HCT116 (cell line): ENCODE results near the gene IL18RAP. TPM values are rescaled to one million over a fixed set of nuclear protein-coding genes. Genes with fewer than 3 reads are reported as not detected.

Experiments
- ATAC-seq: fragments of 200-7000 bp; cut with Tn5 transposase; 2 replicates; pipeline ENCODE4 v1.9.1; 2020; ENCODE audit warnings: mild to moderate bottlenecking, moderate library complexity
- BruUV-seq: library from RNA; stranded (reverse); fragments of 400-500 nt; replicated peaks from 2 replicates; lab custom pipeline; 2021; lab: Mats Ljungman, UMichigan
- CTCF ChIA-PET: fragments of 300-600 bp; sonication (Branson Sonifier 250); formaldehyde crosslinking; loops from one replicate; lab custom pipeline; 2021; ENCODE audit warnings: antibody characterized with exemption; lab: Charles Lee
- POLR2A ChIA-PET: fragments of 300-600, 350-600 bp; sonication (Branson Sonifier 250); formaldehyde crosslinking; loops from one replicate; lab custom pipeline; 2021; ENCODE audit warnings: antibody characterized with exemption; lab: Charles Lee
- RAD21 ChIA-PET, 2 experiments: fragments of 300-600 bp; sonication (Branson Sonifier 250); formaldehyde crosslinking; loops; one replicate each; lab custom pipeline; 2023; ENCODE audit warnings: low total read pairs in 2 of 2; ENCODE audit not compliant: uncharacterized antibody in 2 of 2, unreplicated experiment in 2 of 2, low non-redundant PET in 1 of 2; lab: Charles Lee
- DNase-seq: peaks from one replicate; pipeline ENCODE4 v3.0.0-alpha.2; 2010; ENCODE audit warnings: low read depth, low spot score
- H2AFZ ChIP-seq: fragments of 200-600 bp; shearing (Covaris generic), sonication (generic); 2 replicates; pipeline ENCODE4 v1.6.1; 2017; ENCODE audit warnings: low read depth, mixed run types, mixed read lengths, antibody characterized with exemption, low read length; ENCODE audit not compliant: poor library complexity, severe bottlenecking
- H3K27ac ChIP-seq: 2 replicates; pipeline ENCODE4 v1.5.1; 2012; ENCODE audit warnings: low read depth, low read length
- H3K27me3 ChIP-seq: fragments of 200-600 bp; sonication (generic); 2 replicates; pipeline ENCODE4 v1.6.1; 2016; ENCODE audit warnings: mixed run types, low read length, mixed read lengths; ENCODE audit not compliant: insufficient read depth
- H3K36me3 ChIP-seq, 2 experiments: fragments of 200-500 bp in 1 of 2; fragments of 200-600 bp in 1 of 2; sonication (Bioruptor generic) in 1 of 2; sonication (generic) in 1 of 2; 2 replicates each; pipeline versions ENCODE4 v1.5.1 to v1.6.1; 2014 to 2016; ENCODE audit warnings: low read length in 2 of 2, inconsistent platforms in 1 of 2, mixed read lengths in 1 of 2, mixed run types in 1 of 2; ENCODE audit not compliant: insufficient read depth in 2 of 2, control insufficient read depth in 1 of 2
- H3K4me1 ChIP-seq, 2 experiments: fragments of 200-600 bp in 1 of 2; sonication (generic) in 1 of 2; 2 replicates each; pipeline versions ENCODE4 v1.5.1 to v1.6.1; 2012 to 2017; ENCODE audit warnings: low read length in 2 of 2, inconsistent platforms in 1 of 2, mild to moderate bottlenecking in 1 of 2, mixed read lengths in 1 of 2, mixed run types in 1 of 2, moderate library complexity in 1 of 2; ENCODE audit not compliant: insufficient read depth in 2 of 2, control insufficient read depth in 1 of 2
- H3K4me2 ChIP-seq: fragments of 200-600 bp; sonication (generic); 2 replicates; pipeline ENCODE4 v1.6.1; 2017; ENCODE audit warnings: mixed run types, low read length, mixed read lengths
- H3K4me3 ChIP-seq, 2 experiments: fragments of 200-600 bp in 1 of 2; sonication (generic) in 1 of 2; replicated peaks in 1 of 2; 2 replicates each; pipeline ENCODE4 v1.5.1; 2011 to 2016; ENCODE audit warnings: low read length in 2 of 2, control low read depth in 1 of 2, low read depth in 1 of 2, mild to moderate bottlenecking in 1 of 2, mixed read lengths in 1 of 2, mixed run types in 1 of 2
- H3K79me2 ChIP-seq: fragments of 200-600 bp; sonication (generic); 2 replicates; pipeline ENCODE4 v1.6.1; 2017; ENCODE audit warnings: mild to moderate bottlenecking, mixed run types, low read length, moderate library complexity, mixed read lengths; ENCODE audit not compliant: insufficient read depth
- H3K9ac ChIP-seq: fragments of 200-600 bp; sonication (generic); 2 replicates; pipeline ENCODE4 v1.6.1; 2016; ENCODE audit warnings: low read length, mixed read lengths
- H3K9me2 ChIP-seq: fragments of 200-600 bp; sonication (generic), shearing (Covaris generic); 2 replicates; pipeline ENCODE4 v1.6.1; 2017; ENCODE audit warnings: mixed run types, mild to moderate bottlenecking, moderate library complexity; ENCODE audit not compliant: insufficient read depth
- H3K9me3 ChIP-seq, 2 experiments: fragments of 200-500 bp in 1 of 2; fragments of 200-600 bp in 1 of 2; sonication (Bioruptor generic) in 1 of 2; sonication (generic) in 1 of 2; 2 replicates each; pipeline ENCODE4 v1.6.1; 2014 to 2017; ENCODE audit warnings: low read length in 2 of 2, mixed read lengths in 2 of 2, inconsistent platforms in 1 of 2, low read depth in 1 of 2, mild to moderate bottlenecking in 1 of 2, mixed run types in 1 of 2, moderate library complexity in 1 of 2; ENCODE audit not compliant: control insufficient read depth in 1 of 2, insufficient read depth in 1 of 2
- H4K20me1 ChIP-seq: fragments of 200-600 bp; sonication (generic), shearing (Covaris generic); 2 replicates; pipeline ENCODE4 v1.6.1; 2017; ENCODE audit warnings: mixed run types, mild to moderate bottlenecking, moderate library complexity; ENCODE audit not compliant: insufficient read depth
- ATF3 ChIP-seq: IDR thresholded peaks from 2 replicates; pipeline ENCODE4 v1.6.1; 2012
- CBX3 ChIP-seq: IDR thresholded peaks from 2 replicates; pipeline ENCODE4 v1.6.1; 2012; ENCODE audit warnings: low read depth
- ELF1 ChIP-seq: IDR thresholded peaks from 2 replicates; pipeline ENCODE4 v1.6.1; 2012; ENCODE audit warnings: low read depth, borderline replicate concordance
- EZH2phosphoT487 ChIP-seq: fragments of 200-600 bp; IDR thresholded peaks from 2 replicates; pipeline ENCODE4 v1.6.1; 2018; ENCODE audit warnings: antibody characterized with exemption, borderline replicate concordance
- FOSL1 ChIP-seq: IDR thresholded peaks from 2 replicates; pipeline ENCODE4 v1.6.1; 2012; ENCODE audit warnings: low read depth
- JUND ChIP-seq: IDR thresholded peaks from 2 replicates; pipeline ENCODE4 v1.6.1; 2012
- POLR2AphosphoS5 ChIP-seq: IDR thresholded peaks from 2 replicates; pipeline ENCODE4 v1.6.1; 2011; ENCODE audit warnings: mild to moderate bottlenecking, low read depth, low read length, moderate library complexity
- RAD21 ChIP-seq: IDR thresholded peaks from 2 replicates; pipeline ENCODE4 v1.6.1; 2012; ENCODE audit warnings: low read depth, mild to moderate bottlenecking
- SP1 ChIP-seq: IDR thresholded peaks from 2 replicates; pipeline ENCODE4 v1.6.1; 2012; ENCODE audit warnings: low read depth
- YY1 ChIP-seq: IDR thresholded peaks from 2 replicates; pipeline ENCODE4 v1.6.1; 2011; ENCODE audit warnings: low read length, low read depth, moderate library complexity, mild to moderate bottlenecking; ENCODE audit not compliant: insufficient replicate concordance; ENCODE audit errors: extremely low read depth
- ZFX ChIP-seq: fragments of 450-650 bp; IDR thresholded peaks from 2 replicates; pipeline ENCODE4 v1.6.1; 2017
- ZNF274 ChIP-seq: fragments of 200-500 bp; sonication (Bioruptor generic); IDR thresholded peaks from 2 replicates; pipeline ENCODE4 v1.6.1; 2014; ENCODE audit warnings: mild to moderate bottlenecking, low read depth, low read length, inconsistent platforms
- intact Hi-C: fragments of 100-400 bp; cut with micrococcal nuclease; formaldehyde crosslinking; loops from 2 replicates; pipeline ENCODE4 v1.10.0; 2022
- total RNA-seq: library from RNA; stranded (reverse); gene quantifications from one replicate; pipeline ENCODE4 v1.2.1, GENCODE V29; 2021; ENCODE audit not compliant: unreplicated experiment
- TF ChIP-seq, protein P1 (sequence below): IDR thresholded peaks from 2 replicates; pipeline ENCODE4 v1.6.1; 2012

The IL18RAP gene
- total RNA-seq, 1 experiment from 2014 or later: not detected

DNA sequence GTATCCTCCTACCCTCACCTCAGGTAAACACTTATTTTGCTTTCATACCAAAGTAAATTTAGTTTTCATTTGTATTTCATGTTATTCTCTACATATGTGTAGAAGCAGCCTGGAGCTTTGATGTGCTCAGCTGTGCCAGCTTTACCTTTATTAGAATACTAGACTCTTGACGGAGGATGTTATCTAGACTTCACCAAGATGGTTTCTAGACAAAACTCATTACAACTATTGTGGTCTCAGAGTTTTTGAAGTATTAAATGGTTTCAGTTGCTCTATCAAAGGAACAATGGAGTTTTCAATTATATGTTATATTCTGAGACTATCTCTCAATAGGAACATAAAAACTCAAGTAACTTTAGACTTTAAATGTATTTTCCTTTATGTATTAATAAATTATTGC lies 5.0 kb upstream of the IL18RAP start:
- TF ChIP-seq FOSL1: no peak
- no peak for TF ChIP-seq ZNF274
- no peak for TF ChIP-seq ZFX
- TF ChIP-seq YY1: no peak
- TF ChIP-seq, protein P1, sequence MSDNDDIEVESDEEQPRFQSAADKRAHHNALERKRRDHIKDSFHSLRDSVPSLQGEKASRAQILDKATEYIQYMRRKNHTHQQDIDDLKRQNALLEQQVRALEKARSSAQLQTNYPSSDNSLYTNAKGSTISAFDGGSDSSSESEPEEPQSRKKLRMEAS: no peak
- no peak for TF ChIP-seq ELF1
- TF ChIP-seq EZH2phosphoT487: no peak
- TF ChIP-seq ATF3: no peak
- TF ChIP-seq CBX3: no peak
- TF ChIP-seq SP1: no peak
- TF ChIP-seq POLR2AphosphoS5: no peak
- TF ChIP-seq RAD21: no peak
- TF ChIP-seq JUND: no peak
- H3K36me3 ChIP-seq: no peaks in the 10 kb centered on the region
- H3K4me2 ChIP-seq: no peak overlapping the region
- intact Hi-C loops: no loop called here
- H3K9ac ChIP-seq: no peak overlapping the region
- H3K9me3 ChIP-seq: no peaks in the 10 kb centered on the region
- POLR2A ChIA-PET: no interaction called here
- CTCF ChIA-PET: no interaction called here
- no peak overlapping the region for H3K4me3 ChIP-seq
- no peak overlapping the region for H2AFZ ChIP-seq
- no peaks in the 10 kb centered on the region for H3K79me2 ChIP-seq
- no peak for DNase-seq
- BruUV-seq: no TSS peak
- H3K27me3 ChIP-seq: peaks cover 24% of the 10 kb centered on the region; the same call in 1 of the 2 replicates
- no peak for ATAC-seq
- H3K4me1 ChIP-seq: no peaks in the 10 kb centered on the region
- H4K20me1 ChIP-seq: no peaks in the 10 kb centered on the region
- RAD21 ChIA-PET: no interaction called here
- no peaks in the 10 kb centered on the region for H3K9me2 ChIP-seq
- no peak overlapping the region for H3K27ac ChIP-seq
